Heart right ventricle (tissue), 16 donors: ENCODE measurements around the gene SPDYE6. TPM values are rescaled to one million over a fixed set of nuclear protein-coding genes. Genes with fewer than 3 reads are reported as not detected.

Source experiments
- ATAC-seq, 8 donors: fragments of 200-7000 bp; cut with Tn5 transposase; one replicate each; pipeline ENCODE4 v1.9.1; 2020; ENCODE audit warnings: mild to moderate bottlenecking in 8 of 8, moderate library complexity in 8 of 8, moderate number of reproducible peaks in 1 of 8
- DNase-seq, 2 donors: peaks; one replicate each; pipeline ENCODE4 v3.0.0-alpha.2; 2020
- H3K27ac ChIP-seq, 10 donors: fragments of 200-600 bp; sonication (generic) in 2 of 10; one replicate each; pipeline versions ENCODE4 v1.5.0 to v1.8.0; 2020 to 2022; ENCODE audit warnings: mild to moderate bottlenecking in 3 of 10
- H3K27me3 ChIP-seq, 7 donors: fragments of 200-600 bp; one replicate each; pipeline ENCODE4 v1.8.0; 2021 to 2022; ENCODE audit warnings: mild to moderate bottlenecking in 2 of 7
- H3K36me3 ChIP-seq, 9 donors: fragments of 200-600 bp; sonication (generic) in 1 of 9; one replicate each; pipeline versions ENCODE4 v1.5.0 to v1.8.0; 2020 to 2022; ENCODE audit warnings: mild to moderate bottlenecking in 2 of 9
- H3K4me1 ChIP-seq, 9 donors: fragments of 200-600 bp; sonication (generic) in 1 of 9; one replicate each; pipeline versions ENCODE4 v1.5.0 to v1.8.0; 2020 to 2022; ENCODE audit warnings: mild to moderate bottlenecking in 4 of 9
- H3K4me3 ChIP-seq, 10 donors: fragments of 200-600 bp; sonication (generic) in 2 of 10; one replicate each; pipeline versions ENCODE4 v1.5.0 to v1.8.0; 2020 to 2022; ENCODE audit warnings: mild to moderate bottlenecking in 7 of 10, moderate library complexity in 2 of 10
- H3K9me3 ChIP-seq, 11 donors: fragments of 200-600 bp in 10 of 11; sonication (generic) in 2 of 11; one replicate each; pipeline versions ENCODE4 v1.5.0 to v1.8.0; 2013 to 2022; ENCODE audit warnings: mild to moderate bottlenecking in 2 of 11, control low read depth in 1 of 11, moderate library complexity in 1 of 11
- WGBS, 2 donors: extraction: QIAGEN DNeasy Blood & Tissue Kit; methylation state at CpG; one replicate each; pipeline ENCODE4 v1.1.7; 2013; ENCODE audit warnings: inconsistent platforms in 1 of 2; 5-methylcytosine and 5-hydroxymethylcytosine counted together
- intact Hi-C, 10 donors: fragments of 100-400 bp; cut with DNase I; formaldehyde crosslinking; loops; one replicate each; pipeline versions ENCODE4 v1.11.1 to v1.14.2; 2022
- polyA plus RNA-seq, 2 donors: library from polyadenylated mRNA; stranded (reverse); fragments of 200-250 nt; gene quantifications; one replicate each; pipeline ENCODE4 v1.2.3, GENCODE V29; 2013
- total RNA-seq, 10 donors: library from RNA; stranded (reverse); fragmentation: NEBNext Ultra II Directional in 3 of 10; extraction: Animal tissue kit (Norgen Biotek cat#: 25700) in 3 of 10; gene quantifications; one replicate each; pipeline versions ENCODE4 v1.2.1 to v1.2.4, GENCODE V29; 2021 to 2023
- TF ChIP-seq, protein P1 (sequence below), 9 donors: fragments of 200-600 bp; sonication (generic) in 2 of 9; IDR thresholded peaks; one replicate each; pipeline versions ENCODE4 v1.5.0 to v1.8.0; 2021 to 2022; ENCODE audit warnings: antibody characterized with exemption in 9 of 9, mild to moderate bottlenecking in 5 of 9, moderate library complexity in 1 of 9
- donor health status: Arrhythmogenic right ventricular cardiomyopathy.
- donor health status: ischemic (EF 13 %, LVEDD 7.1; RV severe dilation, severe dysfunction).
- donor health status: healthy with polysubstance abuse.
- donor health status: DM: no; HTN: yes; CAD: no.
- donor health status: DM: no; HTN: no; CAD: no.
- donor health status: ischemic (EF 25% LVEDD 6.9; RV normal size, moderate dysfunction).
- donor health status: ischemic (EF 25% LVEDD 5.7; RV mildly dilated, moderate dysfunction).
- donor health status: healthy.
- donor health status: DM: yes; HTN: yes; CAD: no.
- donor health status: Ischemic cardiomyopathy.
- donor health status: ischemic (EF 35%, LVEDD 5.7; RV mildly dilated, moderate dysfunction).
- donor health status: nonischemic (EF 11% LVEDD 7.7; RV severe dilation, severe dysfunction).
- donor health status: DM: yes; HTN: yes; CAD: no.
- donor health status: PGD.
- donor health status: ischemic (EF 29% LVEDD 5.4; RV normal size, mild dysfunction).
- donor health status: nonischemic (EF 23%, LVEDD 6.1; RV moderate dilation, normal function).

SPDYE6 gene
- total and polyA plus RNA-seq, 12 donors, result 0.03 to 0.29 TPM; not detected in 10

DNA sequence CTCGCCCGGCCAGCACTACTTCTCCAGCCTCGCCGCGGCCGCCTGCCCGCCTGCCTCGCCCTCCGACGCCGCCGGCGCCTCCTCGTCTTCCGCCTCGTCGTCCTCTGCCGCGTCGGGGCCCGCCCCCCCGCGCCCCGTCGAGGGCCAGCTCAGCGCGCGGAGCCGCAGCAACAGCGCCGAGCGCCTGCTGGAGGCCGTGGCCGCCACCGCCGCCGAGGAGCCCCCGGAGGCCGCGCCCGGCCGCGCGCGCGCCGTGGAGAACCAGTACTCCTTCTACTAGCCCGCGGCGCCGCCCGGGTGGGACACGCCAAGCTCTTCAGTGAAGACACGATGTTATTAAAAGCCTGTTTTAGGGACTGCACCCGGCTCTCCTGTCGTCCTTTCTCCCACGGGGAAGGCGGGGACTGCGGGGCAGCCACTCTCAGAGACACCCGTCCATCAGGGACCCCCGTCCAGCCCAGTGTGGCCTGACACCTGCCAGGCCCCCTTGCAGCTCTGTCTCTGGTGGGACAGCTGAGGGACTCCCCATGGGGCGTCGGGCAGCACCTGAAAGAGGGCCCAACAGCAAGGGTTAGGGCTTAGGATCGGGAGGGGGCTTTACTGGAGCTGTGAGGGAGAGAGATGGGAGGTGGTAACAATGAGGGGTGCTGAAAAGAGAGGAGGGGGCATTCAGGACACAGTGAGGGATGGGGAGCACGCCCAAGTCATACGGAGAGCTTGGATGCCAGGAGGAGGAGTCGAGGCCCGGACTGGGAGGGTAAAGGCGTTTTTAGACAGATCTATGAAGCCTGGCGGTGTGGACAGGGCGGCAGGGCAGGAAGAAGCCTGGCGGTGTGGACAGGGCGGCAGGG lies 34.7 kb downstream of the SPDYE6 start:
- Histone ChIP-seq H3K27me3 (peaks cover 0 to 25% (median 9%) of the 10 kb centered on the region in 7 donors), H3K9me3 (no peaks in the 10 kb centered on the region), H3K36me3 (peaks cover 0 to 4% (median 0%) of the 10 kb centered on the region in 9 donors), H3K27ac (no peak overlapping the region), H3K4me3 (peak overlapping the region in 3 of 10 donors; percentile 8 to 33 (median 9)), H3K4me1 (peaks cover 0 to 25% (median 9%) of the 10 kb centered on the region in 9 donors)
- 14 to 17% methylated on average over 68 to 73 of the region's 73 CpGs for WGBS, 2 donors
- TF ChIP-seq, protein P1, sequence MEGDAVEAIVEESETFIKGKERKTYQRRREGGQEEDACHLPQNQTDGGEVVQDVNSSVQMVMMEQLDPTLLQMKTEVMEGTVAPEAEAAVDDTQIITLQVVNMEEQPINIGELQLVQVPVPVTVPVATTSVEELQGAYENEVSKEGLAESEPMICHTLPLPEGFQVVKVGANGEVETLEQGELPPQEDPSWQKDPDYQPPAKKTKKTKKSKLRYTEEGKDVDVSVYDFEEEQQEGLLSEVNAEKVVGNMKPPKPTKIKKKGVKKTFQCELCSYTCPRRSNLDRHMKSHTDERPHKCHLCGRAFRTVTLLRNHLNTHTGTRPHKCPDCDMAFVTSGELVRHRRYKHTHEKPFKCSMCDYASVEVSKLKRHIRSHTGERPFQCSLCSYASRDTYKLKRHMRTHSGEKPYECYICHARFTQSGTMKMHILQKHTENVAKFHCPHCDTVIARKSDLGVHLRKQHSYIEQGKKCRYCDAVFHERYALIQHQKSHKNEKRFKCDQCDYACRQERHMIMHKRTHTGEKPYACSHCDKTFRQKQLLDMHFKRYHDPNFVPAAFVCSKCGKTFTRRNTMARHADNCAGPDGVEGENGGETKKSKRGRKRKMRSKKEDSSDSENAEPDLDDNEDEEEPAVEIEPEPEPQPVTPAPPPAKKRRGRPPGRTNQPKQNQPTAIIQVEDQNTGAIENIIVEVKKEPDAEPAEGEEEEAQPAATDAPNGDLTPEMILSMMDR (IDR thresholded peaks at IDR 0.05), result peak in 1 of 9 donors; percentile 8
- DNase-seq, result peak in 1 of 2 donors; percentile 30
- intact Hi-C loops, result loop anchor here in 1 of 10 donors (5.0 kb wide), 1 partner anchor 534 kb away; no protein-coding TSS in a partner anchor
- peak in 6 of 8 donors; percentile 10 to 70 (median 46) for ATAC-seq

DNA sequence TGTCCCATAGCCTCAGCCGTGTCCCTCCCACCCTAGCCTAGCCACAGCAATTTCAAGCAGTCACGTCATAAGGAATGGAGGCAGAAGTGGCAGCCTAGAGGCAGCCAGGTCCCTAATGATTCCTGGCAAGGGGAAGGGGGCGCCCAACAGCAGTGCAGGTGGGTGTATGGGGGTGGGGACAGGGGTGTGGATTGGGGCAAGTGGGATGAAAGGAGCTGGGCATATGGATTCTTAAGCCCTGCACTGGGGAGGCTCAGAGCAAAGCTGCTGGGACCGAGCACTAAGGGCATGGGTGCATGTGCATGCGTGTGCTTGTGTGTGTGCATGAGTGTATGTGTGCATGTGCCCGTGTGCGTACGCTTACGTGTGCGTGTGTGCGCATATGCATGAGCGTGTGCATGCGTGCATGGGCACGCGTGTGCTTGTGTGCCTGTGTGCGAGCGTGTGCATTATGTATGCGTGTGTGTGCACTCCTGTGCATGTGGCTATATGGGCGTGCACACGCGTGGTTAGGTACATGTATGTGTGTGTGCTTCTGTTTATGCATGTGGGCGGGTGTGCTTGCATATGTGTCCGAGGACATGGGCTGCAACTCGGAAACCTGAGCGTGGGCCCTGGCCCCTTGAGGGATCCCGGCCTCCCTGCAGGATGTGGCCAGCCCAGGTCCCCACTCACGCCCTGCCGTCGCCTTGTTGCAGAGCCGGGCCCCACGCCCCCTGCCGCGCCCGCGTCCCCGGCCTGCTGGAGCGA lies 35.5 kb downstream of the SPDYE6 start:
- H3K9me3 ChIP-seq, result no peaks in the 10 kb centered on the region
- WGBS, 2 donors, result 66 to 71% methylated on average over 37 of the region's 37 CpGs
- H3K27ac ChIP-seq, result no peak overlapping the region
- peaks cover 0 to 25% (median 9%) of the 10 kb centered on the region in 9 donors for H3K4me1 ChIP-seq
- peaks cover 0 to 4% (median 0%) of the 10 kb centered on the region in 9 donors for H3K36me3 ChIP-seq
- peaks cover 0 to 23% (median 6%) of the 10 kb centered on the region in 7 donors for H3K27me3 ChIP-seq
- ATAC-seq, result peak in 1 of 8 donors; percentile 45
- no peak for DNase-seq
- intact Hi-C loops, result loop anchor here in 1 of 10 donors (5.0 kb wide), 1 partner anchor 533 kb away; no protein-coding TSS in a partner anchor
- peak overlapping the region in 1 of 10 donors; percentile 9 for H3K4me3 ChIP-seq
- TF ChIP-seq, protein P1 (IDR thresholded peaks at IDR 0.05), result no peak

DNA sequence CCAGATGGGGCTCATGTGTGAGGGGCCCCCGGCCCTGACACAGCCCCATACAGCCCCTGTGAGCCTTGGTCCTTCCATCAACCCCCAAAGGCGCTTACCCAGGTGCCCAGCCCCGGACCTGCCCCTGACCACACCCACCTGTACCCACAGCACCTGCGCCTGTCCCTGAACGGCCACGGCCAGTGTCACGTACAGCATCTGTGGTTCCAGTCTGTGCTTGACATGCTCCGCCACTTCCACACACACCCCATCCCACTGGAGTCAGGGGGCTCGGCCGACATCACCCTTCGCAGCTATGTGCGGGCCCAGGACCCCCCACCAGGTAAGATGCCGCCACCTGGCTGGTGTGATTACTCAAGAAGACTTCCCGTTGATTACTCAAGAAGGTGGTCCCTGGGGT lies 36.1 kb downstream of the SPDYE6 start:
- Histone ChIP-seq H3K4me3 (no peak overlapping the region), H3K9me3 (no peaks in the 10 kb centered on the region), H3K27me3 (peaks cover 0 to 19% (median 6%) of the 10 kb centered on the region in 7 donors), H3K4me1 (peaks cover 0 to 25% (median 9%) of the 10 kb centered on the region in 9 donors), H3K27ac (no peak overlapping the region), H3K36me3 (peaks cover 0 to 5% (median 0%) of the 10 kb centered on the region in 9 donors)
- TF ChIP-seq, protein P1 (IDR thresholded peaks at IDR 0.05), result no peak
- 96 to 97% methylated on average over 14 of the region's 14 CpGs for WGBS, 2 donors
- ATAC-seq, result no peak
- DNase-seq, result no peak
- intact Hi-C loops, result loop anchor here in 1 of 10 donors (5.0 kb wide), 1 partner anchor 533 kb away; no protein-coding TSS in a partner anchor

DNA sequence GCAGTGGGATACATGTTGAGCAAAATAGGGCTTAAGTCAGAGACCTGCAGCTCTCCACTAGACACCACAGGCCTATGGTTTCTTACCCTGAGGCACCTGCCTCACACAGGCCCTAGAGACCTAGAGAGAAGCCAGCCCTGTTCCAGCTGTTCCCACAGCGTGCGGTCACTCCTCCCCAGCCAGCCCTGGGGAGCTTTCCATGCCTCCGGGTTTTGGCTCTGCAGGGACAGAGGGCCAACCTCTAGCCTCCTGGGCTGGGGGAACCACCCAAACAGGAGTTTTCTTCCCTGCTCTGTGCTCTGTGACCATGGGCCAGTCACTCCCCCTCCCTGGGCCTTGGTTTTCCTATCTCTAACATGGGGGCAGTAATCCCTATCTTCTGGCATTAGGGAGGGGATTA lies 36.6 kb downstream of the SPDYE6 start:
- Histone ChIP-seq H3K27ac (peak overlapping the region in 1 of 10 donors; percentile 44), H3K4me1 (peaks cover 0 to 25% (median 9%) of the 10 kb centered on the region in 9 donors), H3K4me3 (no peak overlapping the region), H3K9me3 (no peaks in the 10 kb centered on the region), H3K36me3 (peaks cover 0 to 10% (median 0%) of the 10 kb centered on the region in 9 donors), H3K27me3 (peaks cover 0 to 19% (median 5%) of the 10 kb centered on the region in 7 donors)
- WGBS, 2 donors, result 81 to 85% methylated on average over 3 of the region's 3 CpGs
- intact Hi-C loops, result loop anchor here in 1 of 10 donors (5.0 kb wide), 1 partner anchor 532 kb away; no protein-coding TSS in a partner anchor
- DNase-seq, result no peak
- TF ChIP-seq, protein P1 (IDR thresholded peaks at IDR 0.05), result no peak
- no peak for ATAC-seq
